ENCODE data around the gene AKAP13.

DNA sequence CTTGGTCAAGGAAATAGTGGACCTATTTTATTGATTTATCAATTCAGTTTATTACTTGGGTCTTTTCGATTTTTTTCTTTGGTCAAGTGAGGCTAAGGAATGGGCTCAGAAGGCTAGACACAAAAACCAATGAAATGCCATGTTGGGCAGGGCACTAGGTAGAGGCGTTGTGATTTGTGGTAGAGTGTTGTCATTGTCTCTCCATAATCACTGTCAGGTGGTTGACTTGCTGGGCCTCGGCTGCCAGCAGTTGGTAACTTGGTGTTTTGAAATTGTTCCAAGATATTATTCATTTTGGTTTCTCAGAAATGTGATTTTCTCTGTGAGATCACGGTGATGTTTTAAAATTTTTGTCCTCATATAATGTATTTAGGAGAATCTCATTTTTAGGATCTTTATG lies 240.7 kb downstream of the AKAP13 start:
- TF ChIP-seq CTCF (IDR thresholded peaks at IDR 0.05) (no peak), POLR2A (IDR thresholded peaks at IDR 0.05) (no peak)
